PC-3 (cell line): Measurements from ENCODE around the gene SMG1. TPM values are rescaled to one million over a fixed set of nuclear protein-coding genes. Genes with fewer than 3 reads are reported as not detected.

Experiments used
- ATAC-seq: fragments of 200-7000 bp; cut with Tn5 transposase; 2 replicates; pipeline ENCODE4 v1.9.1; 2020; ENCODE audit warnings: mild to moderate bottlenecking, moderate library complexity
- BruUV-seq: library from RNA; stranded (reverse); fragments of 400-500 nt; replicated peaks from 2 replicates; lab custom pipeline; 2021; lab: Mats Ljungman, UMichigan
- CTCF ChIA-PET: fragments of 300-600 bp; sonication (Branson Sonifier 250); formaldehyde crosslinking; loops from one replicate; lab custom pipeline; 2022; ENCODE audit warnings: antibody characterized with exemption; lab: Charles Lee
- POLR2A ChIA-PET: fragments of 300-600 bp; sonication (Branson Sonifier 250); formaldehyde crosslinking; loops from one replicate; lab custom pipeline; 2022; ENCODE audit warnings: antibody characterized with exemption; ENCODE audit not compliant: unreplicated experiment; lab: Charles Lee
- DNase-seq: peaks from one replicate; pipeline ENCODE4 v3.0.0-alpha.2; 2015
- H2AFZ ChIP-seq: fragments of 300-600 bp; sonication (generic); 2 replicates; pipeline ENCODE4 v1.6.0; 2016; ENCODE audit warnings: antibody characterized with exemption, low read length
- H3F3A ChIP-seq: fragments of 300-600 bp; sonication (generic); one replicate; pipeline ENCODE4 v1.6.0; 2017; ENCODE audit warnings: antibody characterized with exemption, low read length, control low read depth, mild to moderate bottlenecking; ENCODE audit not compliant: unreplicated experiment
- H3K27ac ChIP-seq: fragments of 300-600 bp; sonication (generic); 2 replicates; pipeline ENCODE4 v1.5.1; 2016; ENCODE audit warnings: mild to moderate bottlenecking, low read length
- H3K27me3 ChIP-seq: fragments of 300-600 bp; sonication (generic); 2 replicates; pipeline ENCODE4 v1.6.1; 2016; ENCODE audit warnings: low read length, mixed read lengths
- H3K36me3 ChIP-seq: fragments of 300-600 bp; sonication (generic); 2 replicates; pipeline ENCODE4 v1.6.1; 2016; ENCODE audit warnings: low read depth, mixed run types, low read length, mixed read lengths
- H3K4me1 ChIP-seq: fragments of 300-600 bp; sonication (generic); 2 replicates; pipeline ENCODE4 v1.5.1; 2016; ENCODE audit warnings: low read length; ENCODE audit not compliant: insufficient read depth
- H3K4me2 ChIP-seq: fragments of 300-600 bp; sonication (generic); 2 replicates; pipeline ENCODE4 v1.6.0; 2016; ENCODE audit warnings: low read length
- H3K4me3 ChIP-seq: fragments of 300-600 bp; sonication (generic); 2 replicates; pipeline ENCODE4 v1.5.1; 2016; ENCODE audit warnings: mild to moderate bottlenecking, low read length, mixed read lengths
- H3K79me2 ChIP-seq: fragments of 300-600 bp; sonication (generic); 2 replicates; pipeline ENCODE4 v1.6.1; 2017; ENCODE audit warnings: low read length, mixed read lengths
- H3K9ac ChIP-seq: fragments of 300-600 bp; sonication (generic); 2 replicates; pipeline ENCODE4 v1.6.0; 2016; ENCODE audit warnings: mild to moderate bottlenecking, low read length
- H3K9me2 ChIP-seq: fragments of 300-600 bp; sonication (generic); replicated peaks from 2 replicates; pipeline ENCODE4 v1.6.1; 2016; ENCODE audit warnings: mixed run types, low read length, mixed read lengths
- H3K9me3 ChIP-seq: fragments of 300-600 bp; sonication (generic); 2 replicates; pipeline ENCODE4 v1.6.1; 2016; ENCODE audit warnings: low read length, mixed read lengths
- H4K20me1 ChIP-seq: fragments of 300-600 bp; sonication (generic); 2 replicates; pipeline ENCODE4 v1.6.1; 2016; ENCODE audit warnings: low read length, mixed read lengths
- EZH2 ChIP-seq: fragments of 300-600 bp; sonication (generic); IDR thresholded peaks from one replicate; pipeline ENCODE4 v1.6.1; 2017; ENCODE audit warnings: antibody characterized with exemption, mild to moderate bottlenecking, low read length; ENCODE audit not compliant: unreplicated experiment
- EZH2phosphoT487 ChIP-seq: fragments of 300-600 bp; sonication (generic); IDR thresholded peaks from 2 replicates; pipeline ENCODE4 v1.6.1; 2018; ENCODE audit warnings: mild to moderate bottlenecking, antibody characterized with exemption, low read length, borderline replicate concordance
- intact Hi-C: fragments of 100-400 bp; cut with micrococcal nuclease; formaldehyde crosslinking; loops from 2 replicates; pipeline ENCODE4 v1.9.0; 2023
- total RNA-seq: library from RNA; depleted of rRNA; stranded (reverse); fragments of >200 nt; gene quantifications from 2 replicates; pipeline ENCODE4 v1.2.3, GENCODE V29; 2014
- TF ChIP-seq, protein P1 (sequence below): fragments of 300-600 bp; sonication (generic); conservative IDR thresholded peaks from 2 replicates; pipeline ENCODE4 v1.5.1; 2017; ENCODE audit warnings: antibody characterized with exemption, low read depth, mild to moderate bottlenecking, low read length

SMG1 gene
- total RNA-seq, 1 experiment from 2014 or later = 37.6 TPM

- H3K27me3 ChIP-seq = no peaks in the 10 kb centered on the region
- no peaks in the 10 kb centered on the region for H3K9me3 ChIP-seq
- POLR2A ChIA-PET = interaction anchor here (1.5 kb wide), 1 partner anchor 12 kb away, joined by 11 read pairs; the partner anchor contains the start of gene ARL6IP1
- H3K4me2 ChIP-seq = peak overlapping the region; percentile 93
- H2AFZ ChIP-seq = no peak overlapping the region
- DNase-seq = no peak
- ATAC-seq = no peak
- H3K9ac ChIP-seq = peak overlapping the region; percentile 100
- peaks cover 58% of the 10 kb centered on the region for H4K20me1 ChIP-seq
- peaks cover 15% of the 10 kb centered on the region for H3K4me1 ChIP-seq
- H3F3A ChIP-seq = peaks cover 8% of the 10 kb centered on the region
- H3K36me3 ChIP-seq = peaks cover 71% of the 10 kb centered on the region
- H3K4me3 ChIP-seq = peak overlapping the region; percentile 99
- intact Hi-C loops = loop anchor here (10.0 kb wide), 1 partner anchor 56 kb away; no protein-coding TSS in a partner anchor
- CTCF ChIA-PET = interaction anchor here (1.2 kb wide), 1 partner anchor 13 kb away, joined by 5 read pairs; the partner anchor contains the start of gene ARL6IP1
- TF ChIP-seq, protein P1, sequence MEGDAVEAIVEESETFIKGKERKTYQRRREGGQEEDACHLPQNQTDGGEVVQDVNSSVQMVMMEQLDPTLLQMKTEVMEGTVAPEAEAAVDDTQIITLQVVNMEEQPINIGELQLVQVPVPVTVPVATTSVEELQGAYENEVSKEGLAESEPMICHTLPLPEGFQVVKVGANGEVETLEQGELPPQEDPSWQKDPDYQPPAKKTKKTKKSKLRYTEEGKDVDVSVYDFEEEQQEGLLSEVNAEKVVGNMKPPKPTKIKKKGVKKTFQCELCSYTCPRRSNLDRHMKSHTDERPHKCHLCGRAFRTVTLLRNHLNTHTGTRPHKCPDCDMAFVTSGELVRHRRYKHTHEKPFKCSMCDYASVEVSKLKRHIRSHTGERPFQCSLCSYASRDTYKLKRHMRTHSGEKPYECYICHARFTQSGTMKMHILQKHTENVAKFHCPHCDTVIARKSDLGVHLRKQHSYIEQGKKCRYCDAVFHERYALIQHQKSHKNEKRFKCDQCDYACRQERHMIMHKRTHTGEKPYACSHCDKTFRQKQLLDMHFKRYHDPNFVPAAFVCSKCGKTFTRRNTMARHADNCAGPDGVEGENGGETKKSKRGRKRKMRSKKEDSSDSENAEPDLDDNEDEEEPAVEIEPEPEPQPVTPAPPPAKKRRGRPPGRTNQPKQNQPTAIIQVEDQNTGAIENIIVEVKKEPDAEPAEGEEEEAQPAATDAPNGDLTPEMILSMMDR = no peak
- no peak for TF ChIP-seq EZH2
- no peak for TF ChIP-seq EZH2phosphoT487
- no TSS peak for BruUV-seq
- H3K27ac ChIP-seq = no peak overlapping the region
- peaks cover 63% of the 10 kb centered on the region for H3K79me2 ChIP-seq
- no peaks in the 10 kb centered on the region for H3K9me2 ChIP-seq
Measured at GRCh38 chr16:18788828-18789514, 137.2 kb downstream of the SMG1 start.

- H3K4me2 ChIP-seq = 0 out of 2 replicates have a peak overlapping the region, but pooled peaks have one; percentile 5
- H3K9me3 ChIP-seq = no peaks in the 10 kb centered on the region
- H3F3A ChIP-seq = no peaks in the 10 kb centered on the region
- no peak overlapping the region for H2AFZ ChIP-seq
- H3K36me3 ChIP-seq = peaks cover 62% of the 10 kb centered on the region
- CTCF ChIA-PET = no interaction called here
- no peak overlapping the region for H3K27ac ChIP-seq
- BruUV-seq = no TSS peak
- H3K4me3 ChIP-seq = no peak overlapping the region
- no peak for ATAC-seq
- H3K27me3 ChIP-seq = no peaks in the 10 kb centered on the region
- peaks cover 12% of the 10 kb centered on the region for H3K4me1 ChIP-seq
- no peak overlapping the region for H3K9ac ChIP-seq
- H3K9me2 ChIP-seq = no peaks in the 10 kb centered on the region
- no peak for DNase-seq
- peaks cover 70% of the 10 kb centered on the region for H3K79me2 ChIP-seq
- POLR2A ChIA-PET = no interaction called here
- TF ChIP-seq EZH2 = no peak
- TF ChIP-seq, protein P1 = no peak
- no peak for TF ChIP-seq EZH2phosphoT487
- intact Hi-C loops = loop anchor here (10.0 kb wide), 1 partner anchor 60 kb away; no protein-coding TSS in a partner anchor
- H4K20me1 ChIP-seq = peaks cover 71% of the 10 kb centered on the region
Measured at GRCh38 chr16:18784917-18785623, 141.1 kb downstream of the SMG1 start.
